Esophagus muscularis mucosa (tissue), 4 donors: Measurements from ENCODE around the gene GPR153. TPM values are rescaled to one million over a fixed set of nuclear protein-coding genes. Genes with fewer than 3 reads are reported as not detected.

Experiments used
- DNase-seq: peaks from one replicate; pipeline ENCODE4 v3.0.0-alpha.2; 2017; ENCODE audit errors: extremely low spot score
- H3K27ac ChIP-seq, 4 donors: fragments of 200-600 bp; sonication (generic); replicated peaks in 1 of 4; 1 replicate in 3 of 4; 2 replicates in 1 of 4; pipeline ENCODE4 v1.5.1; 2016 to 2019; ENCODE audit warnings: mild to moderate bottlenecking in 1 of 4
- H3K27me3 ChIP-seq, 4 donors: fragments of 200-600 bp; sonication (generic); one replicate each; pipeline versions ENCODE4 v1.5.1 to v1.6.0; 2016 to 2019
- H3K36me3 ChIP-seq, 4 donors: fragments of 200-600 bp; sonication (generic); one replicate each; pipeline ENCODE4 v1.5.1; 2016 to 2019
- H3K4me1 ChIP-seq, 4 donors: fragments of 200-600 bp; sonication (generic); one replicate each; pipeline ENCODE4 v1.5.1; 2016 to 2019
- H3K4me3 ChIP-seq, 4 donors: fragments of 200-600 bp; sonication (generic); 1 replicate in 2 of 4; 2 replicates in 2 of 4; pipeline ENCODE4 v1.5.1; 2016 to 2019; ENCODE audit warnings: mild to moderate bottlenecking in 4 of 4, moderate library complexity in 1 of 4
- H3K9me3 ChIP-seq, 4 donors: fragments of 200-600 bp; sonication (generic); 1 replicate in 3 of 4; 2 replicates in 1 of 4; pipeline ENCODE4 v1.5.1; 2016 to 2019
- CTCF ChIP-seq, 3 experiments: fragments of 200-600 bp in 2 of 3; fragments of 450-650 bp in 1 of 3; sonication (generic) in 2 of 3; IDR thresholded peaks; one replicate each; pipeline ENCODE4 v1.5.1; 2017 to 2019; ENCODE audit warnings: antibody characterized with exemption in 3 of 3, mild to moderate bottlenecking in 2 of 3, moderate library complexity in 1 of 3
- EP300 ChIP-seq: sonication (generic); formaldehyde crosslinking; IDR thresholded peaks from one replicate; pipeline ENCODE4 v1.6.1; 2017; ENCODE audit warnings: antibody characterized with exemption
- POLR2A ChIP-seq: fragments of 450-650 bp; IDR thresholded peaks from one replicate; pipeline ENCODE4 v1.6.1; 2017; ENCODE audit warnings: antibody characterized with exemption, moderate library complexity, mild to moderate bottlenecking, low read depth
- POLR2AphosphoS5 ChIP-seq, 2 donors: sonication (generic); formaldehyde crosslinking; IDR thresholded peaks; one replicate each; pipeline ENCODE4 v1.6.1; 2017; ENCODE audit warnings: antibody characterized with exemption in 2 of 2
- WGBS: methylation state at CpG from one replicate; pipeline ENCODE4 v1.1.5; 2018; 5-methylcytosine and 5-hydroxymethylcytosine counted together
- intact Hi-C: fragments of 100-400 bp; cut with DNase I; formaldehyde crosslinking; loops from one replicate; pipeline ENCODE4 v1.15.1; 2023
- total RNA-seq, 4 donors: library from RNA; depleted of rRNA; stranded (reverse); fragments of >200 nt; gene quantifications; one replicate each; pipeline versions ENCODE4 v1.1.0 to v1.2.1, GENCODE V29; 2016

GPR153 gene
- total RNA-seq, 4 donors from 2014 or later, result 5.5 to 11.0 (median 9.3) TPM

GRCh38 chr1:6271554-6271953, 10.7 kb upstream of the GPR153 start:
- Histone ChIP-seq H3K4me1 (peaks cover 12 to 40% (median 26%) of the 10 kb centered on the region in 4 donors), H3K9me3 (no peaks in the 10 kb centered on the region), H3K36me3 (no peaks in the 10 kb centered on the region), H3K4me3 (no peak overlapping the region), H3K27ac (no peak overlapping the region), H3K27me3 (peaks cover 0 to 3% (median 0%) of the 10 kb centered on the region in 4 donors)
- TF ChIP-seq POLR2A, result no peak
- no peak for TF ChIP-seq EP300
- no peak for TF ChIP-seq CTCF (IDR thresholded peaks at IDR 0.05)
- no peak for TF ChIP-seq POLR2AphosphoS5 (IDR thresholded peaks at IDR 0.05)
- no peak for DNase-seq
- intact Hi-C loops, result no loop called here
- WGBS, result 75% methylated on average over 5 of the region's 12 CpGs

GRCh38 chr1:6271006-6271405, 10.1 kb upstream of the GPR153 start:
- no peaks in the 10 kb centered on the region for H3K9me3 ChIP-seq
- H3K4me3 ChIP-seq, result no peak overlapping the region
- intact Hi-C loops, result no loop called here
- no peak for TF ChIP-seq CTCF (IDR thresholded peaks at IDR 0.05)
- no peak for TF ChIP-seq POLR2AphosphoS5 (IDR thresholded peaks at IDR 0.05)
- DNase-seq, result no peak
- no peaks in the 10 kb centered on the region for H3K36me3 ChIP-seq
- H3K4me1 ChIP-seq, result peaks cover 7 to 34% (median 26%) of the 10 kb centered on the region in 4 donors
- WGBS, result 72% methylated on average over 4 of the region's 4 CpGs
- H3K27me3 ChIP-seq, result peaks cover 0 to 3% (median 0%) of the 10 kb centered on the region in 4 donors
- no peak overlapping the region for H3K27ac ChIP-seq

- intact Hi-C loops, result no loop called here
- TF ChIP-seq POLR2A, result no peak
- TF ChIP-seq CTCF (IDR thresholded peaks at IDR 0.05), result no peak
- TF ChIP-seq EP300, result no peak
- TF ChIP-seq POLR2AphosphoS5 (IDR thresholded peaks at IDR 0.05), result no peak
- 61% methylated on average over 4 of the region's 8 CpGs for WGBS
Observed at GRCh38 chr1:6270401-6270800, 9.5 kb upstream of the GPR153 start.

GRCh38 chr1:6269720-6270400, 9.0 kb upstream of the GPR153 start:
- Histone ChIP-seq H3K4me1 (peaks cover 2 to 34% (median 28%) of the 10 kb centered on the region in 4 donors), H3K4me3 (no peak overlapping the region), H3K9me3 (no peaks in the 10 kb centered on the region), H3K36me3 (no peaks in the 10 kb centered on the region), H3K27me3 (peaks cover 0 to 3% (median 0%) of the 10 kb centered on the region in 4 donors), H3K27ac (no peak overlapping the region)
- intact Hi-C loops, result no loop called here
- WGBS, result 49% methylated on average over 18 of the region's 22 CpGs
- TF ChIP-seq EP300 (no peak), POLR2AphosphoS5 (IDR thresholded peaks at IDR 0.05) (no peak), POLR2A (no peak), CTCF (IDR thresholded peaks at IDR 0.05) (no peak)
- no peak for DNase-seq

More at GRCh38 chr1:6270401-6270800, 9.5 kb upstream of the GPR153 start:
- DNase-seq, result no peak
- H3K9me3 ChIP-seq, result no peaks in the 10 kb centered on the region
- H3K4me1 ChIP-seq, result peaks cover 2 to 31% (median 27%) of the 10 kb centered on the region in 4 donors
- H3K36me3 ChIP-seq, result no peaks in the 10 kb centered on the region
- no peak overlapping the region for H3K4me3 ChIP-seq
- H3K27me3 ChIP-seq, result peaks cover 0 to 3% (median 0%) of the 10 kb centered on the region in 4 donors
- H3K27ac ChIP-seq, result no peak overlapping the region

GRCh38 chr1:6269296-6269695, 8.4 kb upstream of the GPR153 start:
- no peak for DNase-seq
- no peaks in the 10 kb centered on the region for H3K9me3 ChIP-seq
- peaks cover 2 to 37% (median 29%) of the 10 kb centered on the region in 4 donors for H3K4me1 ChIP-seq
- H3K27ac ChIP-seq, result no peak overlapping the region
- intact Hi-C loops, result no loop called here
- 86% methylated on average over 14 of the region's 14 CpGs for WGBS
- H3K36me3 ChIP-seq, result no peaks in the 10 kb centered on the region
- TF ChIP-seq CTCF (IDR thresholded peaks at IDR 0.05), result no peak
- no peak for TF ChIP-seq POLR2AphosphoS5 (IDR thresholded peaks at IDR 0.05)
- no peak for TF ChIP-seq POLR2A
- TF ChIP-seq EP300, result no peak
- H3K4me3 ChIP-seq, result no peak overlapping the region
- peaks cover 0 to 3% (median 0%) of the 10 kb centered on the region in 4 donors for H3K27me3 ChIP-seq
